A204.1 (cell line): ENCODE measurements around the gene MUC5AC.
"Not testable (repeated sequence)": the region's sequence is repeated elsewhere in the genome, so short reads cannot be mapped to it uniquely, and the experiment has no call there.

Experiments
- FAIRE-seq: peaks from 2 replicates; lab custom pipeline; 2012; peaks lifted over from hg19 to GRCh38; lab: Jason Lieb, UNC

Gene MUC5AC

GRCh38 chr11:1163321-1163910 is 5.7 kb downstream of the MUC5AC start:
- FAIRE-seq: no peak

- FAIRE-seq: no peak
Measured at GRCh38 chr11:1163911-1164735, 6.4 kb downstream of the MUC5AC start.

DNA sequence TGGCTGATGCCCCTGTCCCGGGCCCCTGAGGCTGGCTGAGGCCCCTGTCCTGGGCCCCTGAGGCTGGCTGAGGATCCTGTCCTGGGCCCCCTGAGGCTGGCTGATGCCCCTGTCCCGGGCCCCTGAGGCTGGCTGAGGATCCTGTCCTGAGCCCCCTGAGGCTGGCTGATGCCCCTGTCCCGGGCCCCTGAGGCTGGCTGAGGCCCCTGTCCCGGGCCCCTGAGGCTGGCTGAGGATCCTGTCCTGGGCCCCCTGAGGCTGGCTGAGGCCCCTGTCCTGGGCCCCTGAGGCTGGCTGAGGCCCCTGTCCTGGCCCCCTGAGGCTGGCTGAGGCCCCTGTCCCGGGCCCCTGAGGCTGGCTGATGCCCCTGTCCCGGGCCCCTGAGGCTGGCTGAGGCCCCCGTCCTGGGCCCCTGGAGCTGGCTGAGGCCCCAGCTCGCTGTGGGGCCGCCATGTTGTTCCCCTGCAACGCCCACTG is 7.1 kb downstream of the MUC5AC start:
- FAIRE-seq: not testable (repeated sequence)

- FAIRE-seq: no peak
Measured at GRCh38 chr11:1165256-1166041, 7.7 kb downstream of the MUC5AC start.

- FAIRE-seq: no peak
Measured at GRCh38 chr11:1167256-1167655, 9.5 kb downstream of the MUC5AC start.

GRCh38 chr11:1167751-1168231 is 10.0 kb downstream of the MUC5AC start:
- FAIRE-seq: no peak

- no peak for FAIRE-seq
Measured at GRCh38 chr11:1168256-1168655, 10.5 kb downstream of the MUC5AC start.

DNA sequence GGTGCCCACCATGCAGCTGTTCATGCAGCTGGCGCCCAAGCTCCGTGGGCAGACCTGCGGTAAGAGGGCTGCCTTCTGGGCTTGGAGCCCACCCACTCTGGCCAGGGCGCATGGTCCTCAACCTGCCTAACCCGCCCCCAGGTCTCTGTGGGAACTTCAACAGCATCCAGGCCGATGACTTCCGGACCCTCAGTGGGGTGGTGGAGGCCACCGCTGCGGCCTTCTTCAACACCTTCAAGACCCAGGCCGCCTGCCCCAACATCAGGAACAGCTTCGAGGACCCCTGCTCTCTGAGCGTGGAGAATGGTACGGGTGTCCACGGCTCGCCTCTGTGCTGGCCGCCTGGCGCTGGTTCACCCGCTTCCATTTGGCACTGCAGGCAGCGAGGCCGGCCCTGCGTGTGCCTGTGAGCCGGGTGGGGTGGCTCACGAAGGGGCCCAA is 11.0 kb downstream of the MUC5AC start:
- FAIRE-seq: no peak

DNA sequence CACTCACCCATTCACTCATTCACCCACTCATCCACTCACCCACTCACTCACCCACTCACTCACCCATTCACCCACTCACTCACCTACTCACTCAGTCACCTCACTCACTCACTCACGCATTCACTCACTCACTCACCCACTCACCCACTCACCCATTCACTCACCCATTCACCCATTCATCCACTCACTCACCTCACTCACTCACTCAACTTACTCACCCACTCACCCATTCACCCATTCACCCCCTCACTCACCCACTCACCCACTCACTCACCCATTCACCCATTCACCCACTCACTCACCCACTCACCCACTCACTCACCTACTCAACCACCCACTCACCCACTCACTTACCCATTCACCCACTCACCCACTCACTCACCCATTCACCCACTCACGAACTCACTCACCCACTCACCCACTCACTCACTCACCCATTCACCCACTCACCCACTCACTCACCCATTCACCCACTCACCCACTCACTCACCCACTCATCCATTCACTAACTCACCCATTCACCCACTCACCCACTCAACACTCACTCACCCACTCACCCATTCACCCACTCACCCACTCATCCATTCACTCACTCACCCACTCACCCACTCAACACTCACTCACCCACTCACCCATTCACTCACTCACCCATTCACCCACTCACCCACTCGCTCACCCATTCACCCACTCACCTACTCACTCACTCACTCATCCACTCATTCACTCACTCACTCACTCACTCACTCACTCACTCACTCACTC is 13.7 kb downstream of the MUC5AC start:
- no peak for FAIRE-seq

DNA sequence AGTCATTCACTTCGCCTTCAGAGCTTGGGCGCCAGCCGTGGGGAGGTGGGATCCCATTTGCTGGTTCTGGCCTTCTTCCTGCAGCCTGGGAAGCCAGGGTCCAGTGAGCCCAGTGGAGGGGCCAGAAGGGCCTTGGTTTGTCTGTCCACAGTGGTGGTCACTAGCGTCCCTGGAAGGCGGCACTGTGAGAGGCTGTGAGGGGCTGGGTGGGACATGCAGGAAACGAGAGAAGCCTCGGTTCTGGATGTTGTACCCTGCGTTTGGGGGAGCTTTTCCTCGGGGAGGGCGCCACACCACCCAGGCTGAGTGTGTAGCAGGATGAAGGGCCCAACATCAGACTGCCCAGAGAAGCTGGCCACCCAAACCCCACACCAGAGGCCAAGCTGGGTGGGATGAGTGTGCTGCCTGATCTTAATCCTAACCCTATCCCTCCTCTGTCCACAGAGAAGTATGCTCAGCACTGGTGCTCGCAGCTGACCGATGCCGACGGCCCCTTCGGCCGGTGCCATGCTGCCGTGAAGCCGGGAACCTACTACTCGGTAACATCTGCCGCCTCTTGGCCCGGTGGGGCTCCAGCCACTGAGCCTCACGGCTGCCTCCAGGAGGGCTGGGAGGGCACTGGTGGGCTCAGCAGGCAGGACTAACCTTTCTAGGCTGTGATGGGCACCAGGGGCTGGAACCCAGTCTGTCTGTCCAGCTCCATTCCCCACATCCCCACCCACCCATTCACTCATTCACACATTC is 14.4 kb downstream of the MUC5AC start:
- no peak for FAIRE-seq

DNA sequence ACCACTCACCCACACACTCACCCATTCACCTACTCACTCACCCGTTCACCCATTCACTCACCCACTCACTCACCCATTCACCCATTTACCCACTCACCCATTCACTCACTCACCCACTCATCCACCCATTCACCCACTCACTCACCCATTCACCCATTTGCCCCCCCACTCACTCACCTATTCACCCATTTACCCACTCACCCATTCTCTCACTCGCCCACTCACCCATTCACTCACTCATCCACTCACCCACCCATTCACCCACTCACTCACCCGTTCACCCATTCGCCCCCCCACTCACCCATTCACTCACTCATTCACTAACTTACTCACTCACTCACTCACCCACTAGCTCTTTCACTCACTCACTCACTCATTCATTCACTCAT is 15.0 kb downstream of the MUC5AC start:
- no peak for FAIRE-seq

- not testable (repeated sequence) for FAIRE-seq
Measured at GRCh38 chr11:1173396-1173795, 15.6 kb downstream of the MUC5AC start.

GRCh38 chr11:1174441-1175370 is 17.0 kb downstream of the MUC5AC start:
- no peak for FAIRE-seq

GRCh38 chr11:1175461-1176223 is 17.9 kb downstream of the MUC5AC start:
- no peak for FAIRE-seq

DNA sequence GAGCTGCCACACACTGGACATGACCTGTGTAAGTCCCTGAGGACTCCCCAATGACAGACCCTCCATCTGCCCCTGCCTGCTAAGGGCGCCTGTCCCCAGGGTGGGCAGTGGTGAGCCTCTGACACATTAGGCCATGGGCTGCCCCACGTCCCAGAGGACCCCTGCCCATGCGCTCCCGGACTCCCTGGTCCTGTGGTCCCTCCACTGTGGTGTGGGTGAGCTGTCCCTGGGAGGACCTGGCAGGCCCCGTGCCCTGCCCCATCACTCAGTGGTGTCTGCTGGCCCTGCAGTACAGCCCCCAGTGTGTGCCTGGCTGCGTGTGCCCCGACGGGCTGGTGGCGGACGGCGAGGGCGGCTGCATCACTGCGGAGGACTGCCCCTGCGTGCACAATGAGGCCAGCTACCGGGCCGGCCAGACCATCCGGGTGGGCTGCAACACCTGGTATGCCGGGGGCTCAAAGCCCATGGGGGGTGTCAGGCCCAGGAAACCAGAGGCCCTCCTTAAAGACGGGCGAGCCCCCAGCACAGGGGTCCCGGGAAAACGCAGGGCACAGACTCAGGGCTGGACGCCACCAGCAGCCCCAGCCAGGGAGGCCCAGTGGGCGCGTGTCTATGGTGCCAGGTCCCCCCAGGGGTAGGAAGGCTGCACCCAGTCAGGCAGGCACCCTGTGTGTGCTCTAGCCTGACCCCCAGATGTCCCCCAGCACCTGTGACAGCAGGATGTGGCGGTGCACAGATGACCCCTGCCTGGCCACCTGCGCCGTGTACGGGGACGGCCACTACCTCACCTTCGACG is 18.7 kb downstream of the MUC5AC start:
- FAIRE-seq: no peak

- no peak for FAIRE-seq
Measured at GRCh38 chr11:1177020-1177770, 19.4 kb downstream of the MUC5AC start.

GRCh38 chr11:1177771-1178090 is 20.0 kb downstream of the MUC5AC start:
- FAIRE-seq: no peak
